HepG2 (cell line): ENCODE data around the gene SNAP23. TPM values are rescaled to one million over a fixed set of nuclear protein-coding genes. Genes with fewer than 3 reads are reported as not detected.

ENCODE experiments used
- ATF7 ChIP-seq, 2 experiments: fragments of 450-650 bp in 1 of 2; sonication (generic) in 1 of 2; formaldehyde crosslinking in 1 of 2; IDR thresholded peaks; 2 replicates each; pipeline versions ENCODE4 v1.4.0 to v1.6.1; 2016 to 2020; ENCODE audit warnings: antibody characterized with exemption in 1 of 2, mild to moderate bottlenecking in 1 of 2, missing genetic modification reagents in 1 of 2
- BRD4 ChIP-seq: sonication (generic); formaldehyde crosslinking; IDR thresholded peaks from 2 replicates; pipeline ENCODE4 v1.4.0; 2020; ENCODE audit warnings: missing genetic modification reagents
- DNMT3B ChIP-seq: conservative IDR thresholded peaks from 2 replicates; pipeline ENCODE4 v1.6.1; 2016; ENCODE audit warnings: missing biosample characterization, control low read depth
- GABPA ChIP-seq, 2 experiments: IDR thresholded peaks; 2 replicates each; pipeline ENCODE4 v1.6.1; 2011 to 2016; ENCODE audit warnings: low read depth in 2 of 2, low read length in 1 of 2, missing biosample characterization in 1 of 2, missing genetic modification characterization in 1 of 2
- MTA3 ChIP-seq: sonication (generic); formaldehyde crosslinking; IDR thresholded peaks from 2 replicates; pipeline ENCODE4 v1.4.0; 2020; ENCODE audit warnings: missing genetic modification reagents
- SKIL ChIP-seq: sonication (generic); formaldehyde crosslinking; IDR thresholded peaks from 2 replicates; pipeline ENCODE4 v1.8.0; 2022; ENCODE audit warnings: missing genetic modification reagents, mild to moderate bottlenecking, moderate library complexity, borderline replicate concordance
- ZNF280D ChIP-seq: sonication (generic); formaldehyde crosslinking; IDR thresholded peaks from 2 replicates; pipeline ENCODE4 v1.5.1; 2020; ENCODE audit warnings: mild to moderate bottlenecking, missing genetic modification reagents
- ZNF282 ChIP-seq: fragments of 450-650 bp; IDR thresholded peaks from 2 replicates; pipeline ENCODE4 v1.6.1; 2018; ENCODE audit not compliant: partially characterized antibody
- ZNF292 ChIP-seq: sonication (generic); formaldehyde crosslinking; IDR thresholded peaks from 2 replicates; pipeline ENCODE4 v1.8.1; 2022; ENCODE audit warnings: mild to moderate bottlenecking, low read depth, missing genetic modification reagents, borderline replicate concordance
- ZNF326 ChIP-seq: sonication (generic); formaldehyde crosslinking; IDR thresholded peaks from 2 replicates; pipeline ENCODE4 v1.4.0; 2020; ENCODE audit warnings: missing genetic modification reagents, borderline replicate concordance
- ZNF407 ChIP-seq: sonication (generic); formaldehyde crosslinking; IDR thresholded peaks from one replicate; pipeline ENCODE4 v1.5.1; 2020; ENCODE audit warnings: mild to moderate bottlenecking, missing genetic modification reagents; ENCODE audit errors: not compliant biosample characterization
- ZNF468 ChIP-seq: sonication (generic); formaldehyde crosslinking; IDR thresholded peaks from 2 replicates; pipeline ENCODE4 v1.8.0; 2022; ENCODE audit warnings: mild to moderate bottlenecking, moderate library complexity, missing genetic modification reagents
- polyA plus RNA-seq, 8 experiments: library from polyadenylated mRNA; depleted of rRNA in 3 of 8; stranded (reverse) in 7 of 8; unstranded in 1 of 8; fragments of >200 nt; fragmentation: Illumina TruSeq in 4 of 8; extraction: Trizol in 4 of 8; gene quantifications; 2 replicates each; pipeline versions ENCODE4 v1.2.1 to v1.2.3, GENCODE V29; 2011 to 2016; ENCODE audit warnings: low read depth in 4 of 8, missing spikeins in 1 of 8, mixed read lengths in 1 of 8; ENCODE audit not compliant: insufficient read depth in 1 of 8
- total RNA-seq, 5 experiments: library from RNA; depleted of rRNA; stranded (reverse); fragments of >200 nt; fragmentation: Illumina TruSeq; extraction: Trizol; gene quantifications; 2 replicates each; pipeline ENCODE4 v1.2.3, GENCODE V29; 2016; ENCODE audit warnings: low read depth in 1 of 5

Gene SNAP23
- total and polyA plus RNA-seq, 2 of the 13 experiments (the other 11 are each of a cell fraction or from before 2014, with no cell fraction given): 37.0 to 101 TPM

GRCh38 chr15:42548249-42549031 lies 53.0 kb downstream of the SNAP23 start, which contains the start of the genes HAUS2 and LRRC57 (continued):
- TF ChIP-seq ZNF468 (CRISPR knock-in tag) (0 out of 2 replicates have a peak, but pooled peaks have one; percentile 68), ZNF326 (CRISPR knock-in tag) (no peak), ATF7 (IDR thresholded peaks at IDR 0.05) (peak; percentile 99), ATF7 (CRISPR knock-in tag; IDR thresholded peaks at IDR 0.05) (peak; percentile 98), ZNF407 (peak; percentile 77), GABPA (IDR thresholded peaks at IDR 0.05; ENCODE audit: low read depth, low read length) (no peak), GABPA (CRISPR knock-in tag; IDR thresholded peaks at IDR 0.05; ENCODE audit: low read depth) (peak; percentile 47; the same call in 1 of the 2 replicates), ZNF292 (no peak; the same call in 1 of the 2 replicates), ZNF282 (no peak), BRD4 (CRISPR knock-in tag) (0 out of 2 replicates have a peak, but pooled peaks have one; percentile 25), ZNF280D (CRISPR knock-in tag) (0 out of 2 replicates have a peak, but pooled peaks have one; percentile 66), SKIL (CRISPR knock-in tag) (peak; percentile 38; the same call in 1 of the 2 replicates), DNMT3B (peak; percentile 67; the same call in 1 of the 2 replicates), MTA3 (CRISPR knock-in tag) (no peak)
